SK-N-SH (cell line): ENCODE data around the gene LBX1. TPM values are rescaled to one million over a fixed set of nuclear protein-coding genes. Genes with fewer than 3 reads are reported as not detected.

Experiments used
- CTCF ChIA-PET: fragments of 300-600, 350-600 bp; formaldehyde crosslinking; extraction: SDS; loops from one replicate; lab custom pipeline; 2021; lab: Yijun Ruan, JAX
- POLR2A ChIA-PET: fragments of 350-600 bp; sonication (Branson Sonifier 250); formaldehyde crosslinking; extraction: SDS; loops from one replicate; lab custom pipeline; 2020; ENCODE audit warnings: antibody characterized with exemption, inconsistent platforms; lab: Yijun Ruan, JAX
- DNase-seq: peaks from one replicate; pipeline ENCODE4 v3.0.0; 2012
- H2AFZ ChIP-seq: fragments of 200-600 bp; sonication (generic); 2 replicates; pipeline ENCODE4 v1.8.1; 2016; ENCODE audit warnings: antibody characterized with exemption, mild to moderate bottlenecking, low read depth
- H3F3A ChIP-seq: fragments of 200-600 bp; sonication (generic); replicated peaks from 2 replicates; pipeline ENCODE3; 2016; ENCODE audit warnings: antibody characterized with exemption, mild to moderate bottlenecking; ENCODE audit not compliant: insufficient read depth
- H3K27ac ChIP-seq, 2 experiments: fragments of 200-500 bp in 1 of 2; fragments of 200-600 bp in 1 of 2; sonication (Bioruptor generic) in 1 of 2; sonication (generic), shearing (Covaris generic) in 1 of 2; 2 replicates each; pipeline versions ENCODE4 v1.5.1 to v1.6.1; 2014 to 2016; ENCODE audit warnings: low read depth in 2 of 2, inconsistent platforms in 1 of 2, low read length in 1 of 2, mild to moderate bottlenecking in 1 of 2, mixed read lengths in 1 of 2
- H3K27me3 ChIP-seq: fragments of 200-600 bp; sonication (generic), shearing (Covaris generic); 2 replicates; pipeline ENCODE4 v1.6.1; 2016; ENCODE audit warnings: mixed run types; ENCODE audit not compliant: insufficient read depth
- H3K36me3 ChIP-seq, 2 experiments: fragments of 200-500 bp in 1 of 2; fragments of 200-600 bp in 1 of 2; sonication (Bioruptor generic) in 1 of 2; sonication (generic) in 1 of 2; replicated peaks in 1 of 2; 2 replicates each; pipeline versions ENCODE3 to v1.5.1; 2014 to 2016; ENCODE audit warnings: low read length in 1 of 2, mild to moderate bottlenecking in 1 of 2; ENCODE audit not compliant: insufficient read depth in 2 of 2, control insufficient read depth in 1 of 2
- H3K4me1 ChIP-seq, 2 experiments: fragments of 200-500 bp in 1 of 2; fragments of 200-600 bp in 1 of 2; sonication (Bioruptor generic) in 1 of 2; sonication (generic), shearing (Covaris generic) in 1 of 2; 2 replicates each; pipeline versions ENCODE4 v1.5.1 to v1.6.1; 2014 to 2016; ENCODE audit warnings: low read depth in 1 of 2, low read length in 1 of 2, mixed run types in 1 of 2; ENCODE audit not compliant: insufficient read depth in 2 of 2, control insufficient read depth in 1 of 2
- H3K4me2 ChIP-seq: fragments of 200-600 bp; sonication (generic), shearing (Covaris generic); 2 replicates; pipeline ENCODE4 v1.6.1; 2017; ENCODE audit warnings: mixed run types
- H3K4me3 ChIP-seq, 2 experiments: fragments of 200-500 bp in 1 of 2; fragments of 200-600 bp in 1 of 2; sonication (Bioruptor generic) in 1 of 2; sonication (generic), shearing (Covaris generic) in 1 of 2; 2 replicates each; pipeline versions ENCODE4 v1.5.1 to v1.8.1; 2014 to 2016; ENCODE audit warnings: low read depth in 2 of 2, inconsistent platforms in 1 of 2, low read length in 1 of 2, mild to moderate bottlenecking in 1 of 2, mixed read lengths in 1 of 2, moderate library complexity in 1 of 2
- H3K79me2 ChIP-seq: fragments of 200-600 bp; sonication (generic); 2 replicates; pipeline ENCODE4 v1.8.1; 2017; ENCODE audit warnings: mild to moderate bottlenecking; ENCODE audit not compliant: insufficient read depth
- H3K9ac ChIP-seq: fragments of 200-600 bp; sonication (generic); 2 replicates; pipeline ENCODE4 v1.6.1; 2017; ENCODE audit warnings: mixed run types
- H3K9me2 ChIP-seq: fragments of 200-600 bp; sonication (generic); 2 replicates; pipeline ENCODE4 v1.6.1; 2017; ENCODE audit warnings: mixed run types
- H3K9me3 ChIP-seq: fragments of 200-600 bp; sonication (generic); 2 replicates; pipeline ENCODE4 v1.6.1; 2017; ENCODE audit warnings: mixed run types, mild to moderate bottlenecking, moderate library complexity
- H4K20me1 ChIP-seq: fragments of 200-600 bp; sonication (generic); 2 replicates; pipeline ENCODE4 v1.6.1; 2017; ENCODE audit warnings: mild to moderate bottlenecking, mixed run types; ENCODE audit not compliant: insufficient read depth
- ELF1 ChIP-seq: IDR thresholded peaks from 2 replicates; pipeline ENCODE4 v1.4.0; 2012
- FOXJ3 ChIP-seq: sonication (generic); formaldehyde crosslinking; IDR thresholded peaks from 2 replicates; pipeline ENCODE4 v1.5.1; 2020; ENCODE audit warnings: mild to moderate bottlenecking, missing genetic modification reagents
- FOXM1 ChIP-seq: IDR thresholded peaks from 2 replicates; pipeline ENCODE4 v1.4.0; 2012; ENCODE audit warnings: low read depth, mild to moderate bottlenecking
- IRF3 ChIP-seq: fragments of 150-350 bp; IDR thresholded peaks from 2 replicates; pipeline ENCODE4 v1.6.1; 2016; ENCODE audit warnings: mild to moderate bottlenecking, low read depth, low read length
- POLR2AphosphoS5 ChIP-seq: IDR thresholded peaks from 2 replicates; pipeline ENCODE4 v1.6.1; 2012; ENCODE audit warnings: low read depth, low read length
- RCOR1 ChIP-seq: fragments of 150-350 bp; IDR thresholded peaks from 2 replicates; pipeline ENCODE4 v1.6.1; 2017; ENCODE audit warnings: antibody characterized with exemption, low read length
- RXRA ChIP-seq: IDR thresholded peaks from 2 replicates; pipeline ENCODE4 v1.4.0; 2012; ENCODE audit warnings: low read depth, mild to moderate bottlenecking, borderline replicate concordance
- SMC3 ChIP-seq: IDR thresholded peaks from 2 replicates; pipeline ENCODE4 v1.6.1; 2012; ENCODE audit warnings: low read depth, low read length, improper control_type of control experiment
- TEAD4 ChIP-seq: IDR thresholded peaks from 2 replicates; pipeline ENCODE4 v1.4.0; 2012; ENCODE audit warnings: mild to moderate bottlenecking, borderline replicate concordance; ENCODE audit not compliant: insufficient read depth
- WGBS: methylation state at CpG from one replicate; pipeline ENCODE4 v1.1.6; 2017; ENCODE audit warnings: low lambda C conversion rate; 5-methylcytosine and 5-hydroxymethylcytosine counted together
- polyA plus RNA-seq, 3 experiments: library from polyadenylated mRNA; depleted of rRNA; stranded (reverse); fragments of >200 nt; gene quantifications; 2 replicates each; pipeline ENCODE4 v1.2.3, GENCODE V29; 2012
- TF ChIP-seq, protein P1 (sequence below): IDR thresholded peaks from 2 replicates; pipeline ENCODE4; 2012

The LBX1 gene
- polyA plus RNA-seq, 1 of the 3 experiments (the other 2 are of a cell fraction): not detected

DNA sequence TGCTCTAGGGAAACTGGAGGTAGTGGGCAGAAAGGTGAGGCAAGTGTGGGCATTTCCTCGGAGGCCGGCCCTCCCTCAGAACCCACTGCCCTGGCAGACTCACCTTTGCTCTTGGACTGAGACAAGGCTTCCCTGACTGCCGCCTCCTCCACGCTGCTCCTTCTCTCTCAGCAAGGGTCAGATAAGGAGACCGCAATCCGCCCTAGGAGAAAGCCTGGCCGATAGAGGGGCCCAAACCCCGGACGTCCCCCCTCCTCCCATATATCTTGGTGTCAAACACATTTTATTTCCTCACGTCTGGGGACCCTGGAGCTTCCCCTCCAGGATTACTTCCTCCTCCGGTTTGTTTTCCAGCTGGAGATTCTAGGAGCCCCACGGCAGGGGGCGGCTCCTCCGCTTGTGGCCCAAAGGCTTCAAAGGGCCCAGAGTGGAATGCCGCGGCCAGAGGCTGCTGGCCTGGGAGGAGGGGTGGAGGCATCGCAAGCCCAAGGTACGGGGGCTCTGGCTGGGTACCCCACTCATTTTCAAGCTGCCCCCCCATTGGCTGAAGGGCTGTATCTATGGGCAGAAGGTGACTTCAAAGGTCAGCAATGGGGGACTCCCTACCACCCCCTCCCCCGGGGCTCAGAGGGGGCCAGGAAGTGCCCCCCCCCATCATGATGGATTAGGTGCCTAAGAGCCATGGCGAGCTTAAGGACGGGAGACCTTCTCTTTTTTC, 31.7 kb upstream of the LBX1 start (continued):
- no peak for TF ChIP-seq IRF3
- TF ChIP-seq, protein P1, sequence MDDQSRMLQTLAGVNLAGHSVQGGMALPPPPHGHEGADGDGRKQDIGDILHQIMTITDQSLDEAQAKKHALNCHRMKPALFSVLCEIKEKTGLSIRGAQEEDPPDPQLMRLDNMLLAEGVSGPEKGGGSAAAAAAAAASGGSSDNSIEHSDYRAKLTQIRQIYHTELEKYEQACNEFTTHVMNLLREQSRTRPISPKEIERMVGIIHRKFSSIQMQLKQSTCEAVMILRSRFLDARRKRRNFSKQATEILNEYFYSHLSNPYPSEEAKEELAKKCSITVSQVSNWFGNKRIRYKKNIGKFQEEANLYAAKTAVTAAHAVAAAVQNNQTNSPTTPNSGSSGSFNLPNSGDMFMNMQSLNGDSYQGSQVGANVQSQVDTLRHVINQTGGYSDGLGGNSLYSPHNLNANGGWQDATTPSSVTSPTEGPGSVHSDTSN: no peak
- TF ChIP-seq RXRA: no peak
- no peak for TF ChIP-seq FOXJ3 (CRISPR knock-in tag)
- no peak for TF ChIP-seq FOXM1

GRCh38 chr10:101258179-101258885, 29.1 kb upstream of the LBX1 start:
- no peaks in the 10 kb centered on the region for H3K79me2 ChIP-seq
- POLR2A ChIA-PET: no interaction called here
- peaks cover 5% of the 10 kb centered on the region; the same call in 1 of the 2 replicates for H3K27me3 ChIP-seq
- H3K27ac ChIP-seq: no peak overlapping the region
- no peak overlapping the region for H2AFZ ChIP-seq
- H3F3A ChIP-seq: no peaks in the 10 kb centered on the region
- no peak overlapping the region; a peak in 1 of 4 replicates for H3K4me3 ChIP-seq
- no peaks in the 10 kb centered on the region for H3K4me1 ChIP-seq
- no peaks in the 10 kb centered on the region for H3K9me3 ChIP-seq
- TF ChIP-seq ELF1 (no peak), POLR2AphosphoS5 (no peak)
- no peaks in the 10 kb centered on the region for H3K36me3 ChIP-seq
- no peak overlapping the region for H3K9ac ChIP-seq
- H3K4me2 ChIP-seq: no peak overlapping the region
- DNase-seq: no peak
- H3K9me2 ChIP-seq: no peaks in the 10 kb centered on the region
- CTCF ChIA-PET: interaction anchor here (0.7 to 2.3 kb wide), 4 partner anchors 17 to 209 kb away, joined by 3 to 10 read pairs (median 4); no protein-coding TSS in a partner anchor
- 62% methylated on average over 4 of the region's 4 CpGs for WGBS
- no peaks in the 10 kb centered on the region for H4K20me1 ChIP-seq

GRCh38 chr10:101257491-101257890, 28.2 kb upstream of the LBX1 start:
- Histone ChIP-seq H3K4me1 (no peaks in the 10 kb centered on the region), H3K9me2 (no peaks in the 10 kb centered on the region), H3K79me2 (no peaks in the 10 kb centered on the region), H3K4me3 (no peak overlapping the region), H3K4me2 (no peak overlapping the region), H3K9ac (no peak overlapping the region), H3K27me3 (peaks cover 5% of the 10 kb centered on the region; the same call in 1 of the 2 replicates), H3K9me3 (no peaks in the 10 kb centered on the region), H3K36me3 (no peaks in the 10 kb centered on the region), H3K27ac (no peak overlapping the region), H4K20me1 (no peaks in the 10 kb centered on the region), H2AFZ (no peak overlapping the region), H3F3A (no peaks in the 10 kb centered on the region)
- WGBS: 66% methylated on average over 4 of the region's 4 CpGs
- ChIA-PET CTCF (interaction anchor here (1.0 to 2.5 kb wide), 5 partner anchors 15 to 210 kb away, joined by 3 to 10 read pairs (median 6); no protein-coding TSS in a partner anchor), POLR2A (no interaction called here)
- DNase-seq: no peak
- TF ChIP-seq TEAD4 (no peak), RCOR1 (no peak), SMC3 (no peak)
